Loucy (cell line): Measurements from ENCODE around the gene ZFP1.

Experiments
- CTCF ChIP-seq: fragments of 200-600 bp; sonication (generic); conservative IDR thresholded peaks from 2 replicates; pipeline ENCODE4 v1.5.1; 2014; ENCODE audit warnings: mild to moderate bottlenecking, antibody characterized with exemption, low read length
- EZH2phosphoT487 ChIP-seq: fragments of 200-600 bp; IDR thresholded peaks from 2 replicates; pipeline ENCODE4 v1.6.1; 2018; ENCODE audit warnings: antibody characterized with exemption, mild to moderate bottlenecking, moderate library complexity, borderline replicate concordance

- no peak for TF ChIP-seq CTCF
- no peak for TF ChIP-seq EZH2phosphoT487
Observed at GRCh38 chr16:75108792-75109731, 39.3 kb upstream of the ZFP1 start.
